Liver (tissue), 9 donors: ENCODE data around the gene RIMBP2. TPM values are rescaled to one million over a fixed set of nuclear protein-coding genes. Genes with fewer than 3 reads are reported as not detected.

Experiments used
- DNase-seq: peaks from one replicate; pipeline ENCODE4 v3.0.0-alpha.2; 2017; ENCODE audit warnings: low spot score
- H3K27ac ChIP-seq, 2 donors: one replicate each; pipeline ENCODE4 v1.7.0; 2013; ENCODE audit warnings: inconsistent platforms in 2 of 2, low read length in 2 of 2, control low read depth in 1 of 2, low read depth in 1 of 2, mild to moderate bottlenecking in 1 of 2
- H3K27me3 ChIP-seq, 4 donors: one replicate each; pipeline versions ENCODE4 v1.6.1 to v1.7.0; 2013; ENCODE audit warnings: low read length in 3 of 4, inconsistent platforms in 1 of 4, mild to moderate bottlenecking in 1 of 4, moderate library complexity in 1 of 4; ENCODE audit not compliant: control insufficient read depth in 4 of 4, insufficient read depth in 4 of 4
- H3K36me3 ChIP-seq, 4 donors: one replicate each; pipeline versions ENCODE4 v1.6.1 to v1.7.0; 2013; ENCODE audit warnings: low read length in 3 of 4, mild to moderate bottlenecking in 3 of 4, low read depth in 1 of 4, moderate library complexity in 1 of 4; ENCODE audit not compliant: control insufficient read depth in 4 of 4, insufficient read depth in 3 of 4
- H3K4me1 ChIP-seq, 4 donors: one replicate each; pipeline versions ENCODE4 v1.6.1 to v1.7.0; 2013; ENCODE audit warnings: low read length in 3 of 4, mild to moderate bottlenecking in 3 of 4, moderate library complexity in 1 of 4; ENCODE audit not compliant: control insufficient read depth in 4 of 4, insufficient read depth in 4 of 4
- H3K4me3 ChIP-seq, 3 donors: one replicate each; pipeline versions ENCODE4 v1.6.1 to v1.7.0; 2013; ENCODE audit warnings: low read length in 3 of 3, control low read depth in 1 of 3, low read depth in 1 of 3, mild to moderate bottlenecking in 1 of 3
- H3K9ac ChIP-seq, 2 donors: one replicate each; pipeline ENCODE4 v1.7.0; 2013; ENCODE audit warnings: low read length in 2 of 2, mild to moderate bottlenecking in 2 of 2, moderate library complexity in 2 of 2, control low read depth in 1 of 2, low read depth in 1 of 2
- H3K9me3 ChIP-seq, 4 donors: one replicate each; pipeline versions ENCODE4 v1.6.1 to v1.7.0; 2013; ENCODE audit warnings: low read length in 3 of 4; ENCODE audit not compliant: control insufficient read depth in 4 of 4
- ATF3 ChIP-seq: IDR thresholded peaks from 2 replicates; pipeline ENCODE4 v1.6.1; 2016; ENCODE audit warnings: antibody characterized with exemption
- CTCF ChIP-seq: fragments of 150-350 bp; IDR thresholded peaks from 2 replicates; pipeline ENCODE4 v1.5.1; 2017; ENCODE audit warnings: improper control_type of control experiment, low read depth, low read length; ENCODE audit not compliant: missing input control
- EGR1 ChIP-seq, 2 donors: IDR thresholded peaks; 2 replicates each; pipeline ENCODE4 v1.6.1; 2016 to 2018; ENCODE audit warnings: antibody characterized with exemption in 2 of 2, low read depth in 2 of 2
- FOXA1 ChIP-seq: IDR thresholded peaks from 2 replicates; pipeline ENCODE4 v1.6.1; 2016; ENCODE audit warnings: antibody characterized with exemption
- FOXA2 ChIP-seq: IDR thresholded peaks from 2 replicates; pipeline ENCODE4 v1.6.1; 2016; ENCODE audit warnings: antibody characterized with exemption
- GABPA ChIP-seq, 2 donors: IDR thresholded peaks in 1 of 2; conservative IDR thresholded peaks in 1 of 2; 2 replicates each; pipeline ENCODE4 v1.6.1; 2016; ENCODE audit warnings: antibody characterized with exemption in 2 of 2, mild to moderate bottlenecking in 1 of 2, moderate library complexity in 1 of 2
- HNF4A ChIP-seq, 2 donors: conservative IDR thresholded peaks; 2 replicates each; pipeline ENCODE4 v1.6.1; 2016; ENCODE audit warnings: antibody characterized with exemption in 2 of 2, mild to moderate bottlenecking in 2 of 2
- HNF4G ChIP-seq: IDR thresholded peaks from 2 replicates; pipeline ENCODE4 v1.6.1; 2016; ENCODE audit warnings: antibody characterized with exemption
- JUND ChIP-seq, 2 donors: IDR thresholded peaks; 2 replicates each; pipeline ENCODE4 v1.6.1; 2016; ENCODE audit warnings: antibody characterized with exemption in 2 of 2
- MAX ChIP-seq: IDR thresholded peaks from 2 replicates; pipeline ENCODE4 v1.6.1; 2016; ENCODE audit warnings: antibody characterized with exemption
- NR2F2 ChIP-seq: IDR thresholded peaks from 2 replicates; pipeline ENCODE4 v1.6.1; 2016; ENCODE audit warnings: antibody characterized with exemption
- RAD21 ChIP-seq, 2 donors: IDR thresholded peaks; 2 replicates each; pipeline ENCODE4 v1.6.1; 2016; ENCODE audit warnings: antibody characterized with exemption in 2 of 2, mild to moderate bottlenecking in 2 of 2
- REST ChIP-seq: IDR thresholded peaks from 2 replicates; pipeline ENCODE4 v1.6.1; 2016; ENCODE audit warnings: antibody characterized with exemption, mild to moderate bottlenecking
- RXRA ChIP-seq, 2 donors: IDR thresholded peaks; 2 replicates each; pipeline ENCODE4 v1.6.1; 2017 to 2018; ENCODE audit warnings: antibody characterized with exemption in 2 of 2, mild to moderate bottlenecking in 1 of 2
- SP1 ChIP-seq: IDR thresholded peaks from 2 replicates; pipeline ENCODE4 v1.6.1; 2018; ENCODE audit warnings: antibody characterized with exemption, mild to moderate bottlenecking
- TAF1 ChIP-seq: conservative IDR thresholded peaks from 2 replicates; pipeline ENCODE4 v1.6.1; 2016; ENCODE audit warnings: antibody characterized with exemption, mild to moderate bottlenecking
- YY1 ChIP-seq: IDR thresholded peaks from 2 replicates; pipeline ENCODE4 v1.6.1; 2016; ENCODE audit warnings: antibody characterized with exemption, mild to moderate bottlenecking
- ZBTB33 ChIP-seq: IDR thresholded peaks from 2 replicates; pipeline ENCODE4 v1.6.1; 2016; ENCODE audit warnings: antibody characterized with exemption
- WGBS: extraction: QIAGEN DNeasy Blood & Tissue Kit; methylation state at CpG from one replicate; pipeline ENCODE4 v1.1.7; 2013; 5-methylcytosine and 5-hydroxymethylcytosine counted together
- polyA plus RNA-seq, 2 donors: library from polyadenylated mRNA; stranded (reverse) in 1 of 2; unstranded in 1 of 2; fragments of 200-250 nt in 1 of 2; fragments of >200 nt in 1 of 2; fragmentation: Nextera tagmentation in 1 of 2; extraction: Ambion mirVana in 1 of 2; gene quantifications; one replicate each; pipeline versions ENCODE4 v1.2.1 to v1.2.3, GENCODE V29; 2013 to 2015
- total RNA-seq, 2 donors: library from RNA; depleted of rRNA; stranded (reverse); fragments of >200 nt; gene quantifications; one replicate each; pipeline ENCODE4 v1.2.3, GENCODE V29; 2014
- donor health status: healthy.
- donor health status: healthy.
- donor health status: healthy.
- donor health status: healthy.
- donor health status: healthy.

RIMBP2 gene
- total and polyA plus RNA-seq, 4 donors, result 0.01 to 0.17 (median 0.09) TPM; not detected in 1

- no peak for DNase-seq
- H3K9me3 ChIP-seq, result no peaks in the 10 kb centered on the region
- 13% methylated on average over 6 of the region's 6 CpGs for WGBS
- no peak overlapping the region for H3K4me3 ChIP-seq
- H3K27me3 ChIP-seq, result peaks cover 0 to 3% (median 0%) of the 10 kb centered on the region in 4 donors
- no peak for TF ChIP-seq ZBTB33
- TF ChIP-seq REST, result peak; percentile 97
- no peaks in the 10 kb centered on the region for H3K36me3 ChIP-seq
- no peak overlapping the region for H3K9ac ChIP-seq
- H3K4me1 ChIP-seq, result no peaks in the 10 kb centered on the region
- H3K27ac ChIP-seq, result no peak overlapping the region
These were observed 189.3 kb downstream of the RIMBP2 start for GRCh38 chr12:130526813-130527212.

GRCh38 chr12:130525384-130526172 lies 190.5 kb downstream of the RIMBP2 start:
- Histone ChIP-seq H3K4me3 (no peak overlapping the region), H3K27ac (no peak overlapping the region), H3K4me1 (no peaks in the 10 kb centered on the region), H3K36me3 (no peaks in the 10 kb centered on the region), H3K9ac (no peak overlapping the region), H3K27me3 (peaks cover 0 to 5% (median under 1%) of the 10 kb centered on the region in 4 donors), H3K9me3 (no peaks in the 10 kb centered on the region)
- no peak for DNase-seq
- WGBS, result 68% methylated on average over 10 of the region's 10 CpGs
- TF ChIP-seq GABPA (IDR thresholded peaks at IDR 0.05 in 1 of 2, conservative IDR thresholded peaks at IDR 0.05 in 1 of 2), result no peak
- TF ChIP-seq FOXA1, result no peak
- TF ChIP-seq ZBTB33, result no peak
- no peak for TF ChIP-seq JUND (IDR thresholded peaks at IDR 0.05)
- no peak for TF ChIP-seq SP1
- TF ChIP-seq ATF3, result no peak
- TF ChIP-seq EGR1 (IDR thresholded peaks at IDR 0.05; ENCODE audit: low read depth in 2 of 2), result no peak
- TF ChIP-seq HNF4A (conservative IDR thresholded peaks at IDR 0.05), result no peak
- no peak for TF ChIP-seq RXRA (IDR thresholded peaks at IDR 0.05)
- TF ChIP-seq RAD21 (IDR thresholded peaks at IDR 0.05), result no peak
- TF ChIP-seq HNF4G, result no peak
- TF ChIP-seq YY1, result no peak
- TF ChIP-seq TAF1, result no peak
- no peak for TF ChIP-seq REST
- TF ChIP-seq MAX, result no peak
- no peak for TF ChIP-seq CTCF
- TF ChIP-seq FOXA2, result no peak
- no peak for TF ChIP-seq NR2F2
